ENCODE measurements around the gene BAG5.
"Not testable (repeated sequence)": the region's sequence is repeated elsewhere in the genome, so short reads cannot be mapped to it uniquely, and the experiment has no call there.

Gene BAG5

GRCh38 chr14:103518422-103519042, 43.9 kb downstream of the BAG5 start:
- FAIRE-seq (peak; percentile 92), DNase-seq (ENCODE audit: insufficient read length) (peak; percentile 89)
- TF ChIP-seq POLR2AphosphoS5 (IDR thresholded peaks at IDR 0.05; ENCODE audit: low read depth, low read length) (no peak), POLR2A (IDR thresholded peaks at IDR 0.05; ENCODE audit: low read depth, low read length) (no peak), TAF1 (IDR thresholded peaks at IDR 0.05; ENCODE audit: borderline replicate concordance, low read depth, low read length) (no peak)

- no peak for FAIRE-seq
- no peak for DNase-seq (ENCODE audit: insufficient read length)
- TF ChIP-seq POLR2A (IDR thresholded peaks at IDR 0.05; ENCODE audit: low read depth, low read length) (no peak), POLR2AphosphoS5 (IDR thresholded peaks at IDR 0.05; ENCODE audit: low read depth, low read length) (no peak), TAF1 (IDR thresholded peaks at IDR 0.05; ENCODE audit: borderline replicate concordance, low read depth, low read length) (no peak)
These were observed 44.6 kb downstream of the BAG5 start for GRCh38 chr14:103517721-103518421.

GRCh38 chr14:103517174-103517566, 45.3 kb downstream of the BAG5 start:
- TF ChIP-seq POLR2AphosphoS5 (IDR thresholded peaks at IDR 0.05; ENCODE audit: low read depth, low read length) (no peak), POLR2A (IDR thresholded peaks at IDR 0.05; ENCODE audit: low read depth, low read length) (no peak), TAF1 (IDR thresholded peaks at IDR 0.05; ENCODE audit: borderline replicate concordance, low read depth, low read length) (no peak)
- DNase-seq (ENCODE audit: insufficient read length) = no peak
- no peak for FAIRE-seq

- TF ChIP-seq TAF1 (IDR thresholded peaks at IDR 0.05; ENCODE audit: borderline replicate concordance, low read depth, low read length) (no peak), POLR2A (IDR thresholded peaks at IDR 0.05; ENCODE audit: low read depth, low read length) (no peak), POLR2AphosphoS5 (IDR thresholded peaks at IDR 0.05; ENCODE audit: low read depth, low read length) (no peak)
- DNase-seq (ENCODE audit: insufficient read length) = no peak
- FAIRE-seq = no peak
These were observed 45.9 kb downstream of the BAG5 start for GRCh38 chr14:103516426-103517173.

GRCh38 chr14:103514596-103515421, 47.6 kb downstream of the BAG5 start:
- no peak for TF ChIP-seq TAF1 (IDR thresholded peaks at IDR 0.05; ENCODE audit: borderline replicate concordance, low read depth, low read length)
- TF ChIP-seq POLR2A (IDR thresholded peaks at IDR 0.05; ENCODE audit: low read depth, low read length) = no peak
- no peak for TF ChIP-seq POLR2AphosphoS5 (IDR thresholded peaks at IDR 0.05; ENCODE audit: low read depth, low read length)
- no peak for FAIRE-seq

GRCh38 chr14:103512701-103513611, 49.5 kb downstream of the BAG5 start:
- no peak for TF ChIP-seq POLR2A (IDR thresholded peaks at IDR 0.05; ENCODE audit: low read depth, low read length)
- no peak for TF ChIP-seq POLR2AphosphoS5 (IDR thresholded peaks at IDR 0.05; ENCODE audit: low read depth, low read length)
- TF ChIP-seq TAF1 (IDR thresholded peaks at IDR 0.05; ENCODE audit: borderline replicate concordance, low read depth, low read length) = no peak
- no peak for DNase-seq (ENCODE audit: insufficient read length)
- no peak for FAIRE-seq

More at GRCh38 chr14:103514596-103515421, 47.6 kb downstream of the BAG5 start:
- DNase-seq (ENCODE audit: insufficient read length) = no peak

- FAIRE-seq = not testable (repeated sequence)
These were observed 50.3 kb downstream of the BAG5 start for GRCh38 chr14:103512180-103512579.

GRCh38 chr14:103510724-103511693, 51.4 kb downstream of the BAG5 start:
- FAIRE-seq (no peak), DNase-seq (ENCODE audit: insufficient read length) (no peak)
- no peak for TF ChIP-seq POLR2A (IDR thresholded peaks at IDR 0.05; ENCODE audit: low read depth, low read length)
- TF ChIP-seq POLR2AphosphoS5 (IDR thresholded peaks at IDR 0.05; ENCODE audit: low read depth, low read length) = no peak
- TF ChIP-seq TAF1 (IDR thresholded peaks at IDR 0.05; ENCODE audit: borderline replicate concordance, low read depth, low read length) = no peak

More at GRCh38 chr14:103512180-103512579, 50.3 kb downstream of the BAG5 start:
- not testable (repeated sequence) for DNase-seq (ENCODE audit: insufficient read length)

- no peak for DNase-seq (ENCODE audit: insufficient read length)
- TF ChIP-seq POLR2AphosphoS5 (IDR thresholded peaks at IDR 0.05; ENCODE audit: low read depth, low read length) (no peak), POLR2A (IDR thresholded peaks at IDR 0.05; ENCODE audit: low read depth, low read length) (no peak), TAF1 (IDR thresholded peaks at IDR 0.05; ENCODE audit: borderline replicate concordance, low read depth, low read length) (no peak)
- no peak for FAIRE-seq
These were observed 52.4 kb downstream of the BAG5 start for GRCh38 chr14:103509864-103510723.
